Brain pericyte (primary cell): ENCODE data around the gene ZW10.
"Not testable (repeated sequence)": the region's sequence is repeated elsewhere in the genome, so short reads cannot be mapped to it uniquely, and the experiment has no call there.

ENCODE experiments used
- DNase-seq: peaks from one replicate; pipeline ENCODE4 v3.0.0-alpha.2; 2012; ENCODE audit warnings: low read depth, low spot score

The ZW10 gene

DNA sequence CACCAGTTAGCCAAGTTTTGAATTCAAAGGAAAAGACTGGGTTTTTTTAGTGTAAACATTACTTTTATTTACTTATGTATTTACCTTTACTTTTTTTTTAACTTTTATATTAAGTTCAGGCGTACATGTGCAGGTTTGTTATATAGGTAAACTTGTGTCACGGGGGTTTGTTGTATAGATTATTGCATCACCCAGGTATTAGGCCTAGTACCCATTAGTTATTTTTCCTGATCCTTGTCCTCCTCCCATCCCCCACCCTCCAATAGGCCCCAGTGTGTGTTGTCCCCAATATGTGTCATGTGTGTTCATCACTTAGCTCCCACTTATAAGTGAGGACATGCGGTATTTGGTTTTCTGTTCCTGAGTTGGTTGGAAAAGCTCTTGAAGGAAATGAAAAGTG is 20.6 kb downstream of the ZW10 start:
- no peak for DNase-seq

- no peak for DNase-seq
Measured at GRCh38 chr11:113736323-113736722, 37.2 kb downstream of the ZW10 start.

- DNase-seq = no peak
Measured at GRCh38 chr11:113732092-113732491, 41.4 kb downstream of the ZW10 start.

DNA sequence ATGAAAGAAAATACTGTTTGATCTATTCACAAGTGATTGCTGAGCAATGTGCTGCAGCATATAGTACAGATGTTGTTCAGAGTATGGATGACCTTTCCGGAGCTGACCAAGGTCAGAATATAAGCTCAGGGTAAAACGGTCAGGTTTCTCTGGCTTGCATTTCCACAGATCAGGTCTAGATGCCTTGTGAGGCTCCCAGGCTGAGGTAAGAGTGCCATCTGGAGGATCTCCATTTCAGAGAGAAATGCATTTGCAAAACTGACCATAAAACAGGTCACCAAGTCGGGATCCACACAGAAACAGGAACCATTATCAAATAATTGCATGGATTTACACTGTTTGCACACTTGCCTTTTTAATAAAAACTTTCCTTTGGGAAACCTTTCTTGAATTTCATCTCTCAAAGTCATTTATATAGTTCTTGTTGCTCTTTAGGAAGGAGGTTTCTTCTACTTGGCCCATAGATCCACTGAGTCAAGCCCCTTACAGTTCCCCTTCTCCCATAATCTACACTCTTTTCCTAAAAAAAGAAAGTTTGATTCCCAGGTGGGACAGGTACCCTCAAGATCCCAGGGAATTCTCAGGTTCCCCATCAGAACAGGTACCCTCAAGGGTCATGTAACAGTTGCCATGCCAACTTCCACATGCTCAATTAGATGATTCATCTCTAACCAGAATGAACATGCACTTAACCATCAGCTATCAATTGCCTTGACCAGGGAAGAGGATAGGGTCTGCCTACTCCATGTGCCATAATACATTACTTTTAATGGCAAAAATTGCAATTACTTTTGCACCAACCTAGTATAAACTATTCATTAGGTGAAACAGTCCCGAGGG is 42.4 kb downstream of the ZW10 start:
- no peak for DNase-seq

DNA sequence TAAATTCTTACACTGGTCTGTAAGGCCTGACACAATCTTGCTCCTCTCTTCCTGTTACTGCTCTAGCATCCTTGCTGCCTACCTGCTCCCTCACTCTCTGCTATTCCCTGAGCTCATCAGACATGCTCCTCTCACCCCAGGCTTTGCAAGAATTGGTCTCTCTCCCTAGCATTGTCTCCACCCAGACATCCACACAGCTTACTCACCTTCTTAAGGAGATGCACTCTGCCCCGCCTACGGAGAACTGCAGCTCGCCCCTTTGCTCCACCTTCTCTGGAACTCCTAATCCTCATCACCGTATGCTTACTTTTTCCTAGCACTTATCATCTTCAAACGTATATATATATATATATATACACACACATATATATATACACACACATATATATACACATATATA is 44.0 kb downstream of the ZW10 start:
- no peak for DNase-seq

DNA sequence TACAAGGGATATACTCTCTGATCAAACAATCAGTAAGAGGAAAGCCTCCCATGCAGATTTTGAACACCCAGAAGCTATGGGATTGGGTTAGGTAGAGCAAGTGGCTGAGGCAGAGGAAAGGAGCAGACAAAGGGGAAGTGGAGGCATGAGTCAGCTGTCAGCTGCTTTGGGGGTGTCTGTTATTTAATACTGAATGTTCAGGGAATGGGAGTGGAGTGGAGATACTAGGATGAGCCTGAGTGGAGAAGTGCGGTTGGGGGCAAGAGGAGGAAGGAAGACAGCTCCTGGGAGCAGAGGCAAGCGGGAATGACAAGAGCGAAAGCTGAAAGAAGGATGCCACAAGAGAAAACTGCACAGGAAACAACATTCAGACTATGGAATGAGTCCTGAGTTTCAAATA is 44.7 kb downstream of the ZW10 start:
- no peak for DNase-seq

GRCh38 chr11:113725913-113726312 is 47.6 kb downstream of the ZW10 start:
- DNase-seq = no peak

- no peak for DNase-seq
Measured at GRCh38 chr11:113725407-113725806, 48.1 kb downstream of the ZW10 start.

GRCh38 chr11:113724778-113725177 is 48.7 kb downstream of the ZW10 start:
- no peak for DNase-seq

- DNase-seq = no peak
Measured at GRCh38 chr11:113723787-113724186, 49.7 kb downstream of the ZW10 start.

GRCh38 chr11:113722934-113723333 is 50.6 kb downstream of the ZW10 start:
- DNase-seq = no peak

GRCh38 chr11:113722221-113722620 is 51.3 kb downstream of the ZW10 start:
- DNase-seq = no peak

DNA sequence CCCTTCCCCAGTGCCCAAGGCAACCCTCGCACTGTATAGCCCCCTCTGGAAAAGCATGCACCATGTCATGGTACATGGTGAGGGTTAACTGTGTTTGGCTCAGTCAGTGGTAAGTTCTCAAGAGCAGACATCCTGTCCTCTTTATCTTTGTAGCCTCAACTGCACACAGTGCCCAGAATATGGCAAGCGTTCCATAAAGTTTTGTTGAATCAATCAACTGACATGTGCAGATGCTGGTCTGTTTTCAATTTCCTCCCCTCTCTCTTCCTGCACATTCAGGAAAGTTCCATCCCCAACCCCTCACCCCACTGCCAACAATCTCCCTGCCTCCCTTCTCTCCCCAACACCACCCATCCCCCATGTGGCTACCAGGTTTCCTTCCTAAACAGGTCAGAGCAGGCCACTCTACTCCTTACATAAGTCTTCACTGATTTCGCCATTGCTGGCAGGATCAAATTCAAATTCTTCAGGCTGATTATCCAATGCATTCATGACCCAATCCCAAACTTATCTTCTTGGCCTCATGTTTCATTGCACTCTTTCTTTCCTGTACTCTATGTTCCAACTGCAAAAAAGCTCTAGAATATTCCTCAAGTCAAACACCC is 51.9 kb downstream of the ZW10 start:
- DNase-seq = no peak

DNA sequence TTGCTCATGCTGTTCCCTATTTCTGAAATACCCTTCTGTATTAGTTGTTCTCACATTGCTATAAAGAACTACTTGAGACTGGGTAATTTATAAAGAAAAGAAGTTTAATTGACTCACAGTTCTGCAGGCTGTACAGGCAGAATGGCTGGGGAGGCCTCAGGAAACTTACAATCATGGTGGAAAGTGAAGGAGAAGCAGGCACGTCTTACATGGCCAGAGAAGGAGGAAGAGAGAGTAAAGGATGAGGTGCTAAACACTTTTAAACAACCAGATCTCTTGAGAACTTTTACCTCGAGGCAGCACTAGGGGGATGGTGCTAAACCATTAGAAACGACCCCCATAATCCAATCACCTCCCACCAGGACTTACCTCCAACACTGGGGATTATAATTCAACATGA is 53.0 kb downstream of the ZW10 start:
- DNase-seq = not testable (repeated sequence)

DNA sequence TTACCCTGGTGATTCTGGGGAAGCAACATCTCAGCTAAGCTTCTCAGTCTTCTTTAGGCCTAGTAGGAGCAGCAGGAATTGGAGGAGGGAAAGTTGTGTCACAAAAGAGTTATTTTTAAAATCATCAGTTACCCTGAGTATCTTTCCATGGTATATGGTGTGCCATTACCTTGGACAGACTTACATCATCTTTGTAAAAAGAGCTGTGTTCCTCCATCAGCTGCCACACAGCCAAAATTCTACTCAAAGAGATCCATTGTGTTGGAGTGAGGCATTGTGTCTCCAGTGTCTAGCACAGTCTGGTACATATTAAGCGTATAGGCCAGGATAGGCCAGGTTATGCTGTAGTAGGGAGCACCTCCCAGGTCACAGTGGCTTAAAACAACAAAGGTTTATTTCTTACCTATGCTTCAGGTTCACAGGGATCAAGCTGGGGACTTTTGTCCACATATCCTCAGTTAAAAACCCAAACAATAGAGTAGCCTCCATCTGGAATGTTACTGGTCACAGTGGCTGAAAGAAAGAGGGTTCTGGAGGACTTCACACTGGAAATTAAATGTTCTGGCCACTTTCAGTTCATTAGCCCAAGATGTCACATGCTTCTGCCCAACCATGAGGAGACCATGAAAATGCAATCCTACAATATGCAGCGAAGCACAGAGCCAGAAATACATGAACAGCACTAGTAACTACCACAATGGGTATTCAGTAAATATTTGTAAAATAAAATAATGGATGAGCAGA is 57.4 kb downstream of the ZW10 start:
- DNase-seq = no peak

DNA sequence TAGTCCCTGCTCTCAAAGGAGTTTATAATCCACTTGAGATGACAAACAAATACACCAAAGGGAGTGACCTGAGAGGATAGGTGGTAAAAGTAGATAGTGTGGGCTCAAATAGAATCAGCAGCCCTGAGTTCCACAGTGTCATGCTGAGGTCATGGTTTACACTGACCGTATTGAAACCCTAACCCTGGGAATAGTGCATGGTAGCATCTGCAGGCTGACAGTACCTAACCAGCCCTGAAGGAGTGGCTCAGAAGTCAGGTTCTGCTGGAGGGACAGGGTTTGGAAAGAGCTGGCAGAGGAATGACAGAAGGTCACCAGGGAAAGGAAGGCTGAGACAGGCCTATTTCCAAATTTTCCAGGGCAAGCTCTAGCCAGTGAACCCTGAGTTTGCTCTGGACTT is 58.2 kb downstream of the ZW10 start:
- DNase-seq = no peak

DNA sequence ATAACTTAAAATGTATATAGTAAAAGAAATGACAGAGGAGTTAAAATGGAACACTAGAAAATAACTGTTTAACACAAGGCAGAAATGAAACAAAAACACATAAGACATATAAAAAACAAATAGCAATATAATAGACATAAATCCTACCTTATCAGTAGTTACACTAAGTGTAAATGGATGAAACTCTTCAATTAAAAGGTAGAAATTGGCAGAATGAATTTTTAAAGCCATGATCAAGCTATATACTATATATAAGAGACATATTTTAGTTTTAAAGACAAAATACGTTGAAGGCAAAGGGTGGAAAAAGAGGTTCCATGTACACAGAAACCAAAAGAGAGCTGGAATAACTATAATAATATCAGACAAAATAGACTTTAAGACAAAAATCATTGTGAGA is 62.5 kb downstream of the ZW10 start:
- no peak for DNase-seq

DNA sequence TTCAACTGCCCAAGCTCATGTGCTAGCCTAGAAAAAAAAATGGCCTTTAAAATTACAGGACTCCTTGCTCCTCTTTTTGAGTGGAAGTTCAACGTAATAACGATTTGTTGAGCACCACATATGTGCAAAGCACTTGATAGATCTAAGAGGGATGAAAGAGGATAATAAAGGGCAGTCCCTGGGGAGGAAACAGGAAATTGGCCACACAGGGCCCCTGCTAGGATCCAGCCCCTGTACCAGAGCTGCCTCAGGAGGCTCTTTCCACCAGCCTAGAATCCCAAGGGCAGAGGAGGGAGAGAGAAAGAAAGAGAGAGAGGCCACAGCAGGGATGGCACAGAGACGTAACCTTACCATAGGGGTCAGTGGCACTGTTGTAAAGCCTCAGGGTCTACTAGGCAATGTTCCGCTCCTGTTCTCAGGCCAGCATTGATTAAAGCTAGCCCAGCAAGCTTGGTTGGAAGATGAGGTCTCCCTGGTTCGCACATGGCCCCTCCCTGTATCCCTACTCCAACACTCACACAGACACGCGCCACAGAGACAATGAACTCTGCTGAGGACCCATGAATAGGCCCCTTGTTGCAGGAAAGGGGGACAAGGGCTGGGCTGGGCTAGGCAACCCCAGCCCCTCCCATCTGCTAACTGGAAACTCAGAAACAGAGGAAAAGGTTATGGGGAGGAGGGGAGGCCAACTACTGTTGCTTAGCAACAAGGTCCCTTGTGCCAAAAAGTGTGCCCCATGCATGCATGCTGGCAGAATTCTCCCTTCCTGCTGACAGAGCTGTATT is 67.4 kb downstream of the ZW10 start, which contains the start of gene TMPRSS5:
Gene TMPRSS5, minus strand, starts transcription at position 438 of the 785 bp plus-strand sequence. Its CDS starts 84 bp downstream, at position 354.
- DNase-seq = no peak

GRCh38 chr11:113703551-113703950 is 69.9 kb downstream of the ZW10 start:
- DNase-seq = not testable (repeated sequence)

GRCh38 chr11:113701491-113701890 is 72.0 kb downstream of the ZW10 start:
- no peak for DNase-seq

DNA sequence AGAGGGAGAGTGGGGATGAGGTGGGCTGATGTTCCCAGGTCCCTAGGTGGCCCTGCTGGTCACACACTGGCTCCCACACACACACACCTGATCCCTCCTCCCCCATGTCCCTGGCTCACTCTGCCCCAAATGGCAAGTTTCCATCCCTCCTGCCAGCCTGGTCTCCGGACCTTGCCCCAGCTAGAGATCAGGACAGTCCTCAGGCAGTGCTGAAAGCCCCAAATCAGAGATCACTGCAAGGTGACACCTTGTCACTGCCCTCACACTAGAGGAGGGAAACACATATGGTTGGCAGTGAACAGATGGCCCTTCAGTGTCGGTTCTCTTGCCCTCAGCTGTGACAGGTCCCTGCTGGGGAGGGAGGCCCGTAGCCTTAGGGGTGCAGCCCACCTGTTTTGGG is 75.0 kb downstream of the ZW10 start:
- no peak for DNase-seq
